MV-4-11 (cell line): ENCODE data around the gene TENM3.
"Not testable (repeated sequence)": the region's sequence is repeated elsewhere in the genome, so short reads cannot be mapped to it uniquely, and the experiment has no call there.

Experiments used
- DNase-seq: peaks from one replicate; lab custom pipeline; 2025; lab: John Stamatoyannopoulos, UW

Gene TENM3

DNA sequence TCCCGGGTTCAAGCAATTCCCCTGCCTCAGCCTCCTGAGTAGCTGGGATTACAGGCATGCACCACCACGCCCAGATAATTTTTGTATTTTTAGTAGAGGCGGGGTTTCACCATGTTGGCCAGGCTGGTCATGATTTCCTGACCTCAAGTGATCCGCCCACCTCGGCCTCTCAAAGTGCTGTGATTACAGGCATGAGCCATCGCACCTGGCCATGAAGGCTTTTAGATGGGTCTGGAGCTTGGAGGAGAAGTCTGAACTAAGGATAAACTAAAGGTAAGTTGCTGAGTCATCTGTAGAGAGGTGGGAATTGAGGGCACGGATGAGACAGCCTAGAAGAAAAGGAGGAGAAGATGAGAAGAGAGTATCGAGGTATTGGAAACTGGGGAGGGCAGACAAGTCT, at the start of gene TENM3:
TENM3 (plus strand) TSS at position 199 of the 400 bp plus-strand sequence. CDS start 80,619 bp downstream, outside the sequence.
- DNase-seq, result not testable (repeated sequence)

GRCh38 chr4:182194091-182194824, 48.9 kb upstream of the TENM3 start:
- DNase-seq, result no peak

- no peak for DNase-seq
Measured at GRCh38 chr4:182197611-182198010, 45.6 kb upstream of the TENM3 start.

DNA sequence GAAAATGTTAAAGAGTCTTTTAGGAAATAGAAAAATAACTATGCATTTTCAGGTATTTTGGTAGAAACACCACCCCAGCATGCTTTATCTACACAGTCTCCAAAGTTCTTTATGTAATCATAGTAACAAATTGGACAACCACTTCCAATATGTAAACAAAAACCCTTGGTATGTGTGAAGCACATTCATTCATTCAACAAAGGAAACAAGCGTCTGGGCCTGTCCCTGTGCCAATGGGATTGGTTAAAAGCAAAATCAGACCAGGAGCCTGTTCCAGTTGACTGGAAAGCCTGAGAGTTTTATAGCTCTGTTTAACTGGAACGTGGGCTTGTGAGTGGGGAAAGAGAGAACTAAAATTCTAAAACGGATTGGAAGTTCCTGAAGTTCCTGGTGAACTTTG, 41.3 kb upstream of the TENM3 start:
- DNase-seq, result no peak

DNA sequence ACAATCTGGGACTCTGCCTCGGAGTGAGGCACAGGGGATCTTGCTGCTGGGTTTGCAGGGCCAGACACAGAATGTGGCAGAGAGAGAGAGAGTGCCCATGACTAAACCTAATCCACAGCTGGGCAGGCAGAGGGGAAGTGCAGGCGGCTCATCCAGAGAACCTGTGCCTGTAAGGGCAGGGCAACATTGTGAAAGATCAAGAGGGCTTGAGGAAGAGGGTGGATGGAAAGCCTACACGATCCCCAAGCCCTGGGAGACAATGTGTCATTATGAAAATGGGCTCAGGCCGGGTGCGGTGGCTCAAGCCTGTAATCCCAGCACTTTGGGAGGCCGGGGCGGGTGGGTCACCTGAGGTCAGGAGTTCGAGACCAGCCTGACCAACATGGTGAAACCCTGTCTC, 40.6 kb upstream of the TENM3 start:
- no peak for DNase-seq

GRCh38 chr4:182203872-182204411, 39.3 kb upstream of the TENM3 start:
- no peak for DNase-seq

DNA sequence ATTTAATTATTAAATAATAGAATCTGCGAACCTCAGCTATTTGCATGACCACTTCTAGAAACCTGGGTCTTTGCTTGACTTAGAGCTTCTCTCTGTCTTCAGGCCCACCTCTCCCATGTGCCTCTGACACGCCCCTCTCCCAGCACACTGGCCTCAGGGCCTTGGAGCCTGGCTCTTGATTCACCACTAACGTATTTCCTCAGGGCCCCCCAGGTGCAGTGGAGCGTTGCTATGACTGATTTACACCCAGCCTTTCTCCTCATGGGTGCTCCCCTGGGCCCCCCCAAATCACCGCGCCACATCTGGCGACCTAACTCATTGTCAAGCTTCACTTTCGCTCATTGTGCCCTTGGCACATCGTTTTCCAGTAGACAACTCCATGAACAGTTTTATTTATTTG, 37.9 kb upstream of the TENM3 start:
- no peak for DNase-seq

- no peak for DNase-seq
Measured at GRCh38 chr4:182206266-182206665, 36.9 kb upstream of the TENM3 start.

GRCh38 chr4:182206916-182207315, 36.3 kb upstream of the TENM3 start:
- DNase-seq, result no peak

DNA sequence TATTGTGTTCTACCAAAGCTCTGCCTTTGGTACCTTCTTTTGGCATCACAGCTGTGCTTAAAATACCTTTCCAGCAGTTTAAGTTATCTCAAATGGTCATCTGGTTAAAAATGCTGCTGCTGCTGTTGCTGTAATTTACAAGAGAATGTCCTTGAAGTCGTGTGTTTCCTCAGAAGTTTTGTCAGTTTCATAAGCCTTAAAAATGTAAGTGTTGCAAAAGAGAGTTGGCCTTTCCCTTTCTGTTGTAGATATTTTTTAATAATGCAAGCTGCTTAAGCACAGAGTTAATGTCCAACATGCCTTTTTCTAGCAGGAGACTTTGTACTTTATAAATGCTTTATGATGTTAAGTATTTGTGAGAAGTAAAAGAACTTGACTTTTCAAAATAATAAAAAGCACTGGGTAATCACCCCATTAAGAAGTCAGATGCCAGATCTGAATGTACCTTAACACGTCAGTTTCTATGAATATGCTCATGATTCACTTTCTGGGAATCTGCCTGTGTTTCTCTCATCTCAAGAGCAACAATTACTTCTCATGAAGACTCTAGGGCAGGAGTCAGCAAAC, 35.3 kb upstream of the TENM3 start:
- no peak for DNase-seq

GRCh38 chr4:182208526-182209050, 34.6 kb upstream of the TENM3 start:
- DNase-seq, result no peak

- no peak for DNase-seq
Measured at GRCh38 chr4:182212211-182212761, 30.9 kb upstream of the TENM3 start.

GRCh38 chr4:182213004-182213403, 30.2 kb upstream of the TENM3 start:
- no peak for DNase-seq

GRCh38 chr4:182215148-182215547, 28.1 kb upstream of the TENM3 start:
- no peak for DNase-seq

DNA sequence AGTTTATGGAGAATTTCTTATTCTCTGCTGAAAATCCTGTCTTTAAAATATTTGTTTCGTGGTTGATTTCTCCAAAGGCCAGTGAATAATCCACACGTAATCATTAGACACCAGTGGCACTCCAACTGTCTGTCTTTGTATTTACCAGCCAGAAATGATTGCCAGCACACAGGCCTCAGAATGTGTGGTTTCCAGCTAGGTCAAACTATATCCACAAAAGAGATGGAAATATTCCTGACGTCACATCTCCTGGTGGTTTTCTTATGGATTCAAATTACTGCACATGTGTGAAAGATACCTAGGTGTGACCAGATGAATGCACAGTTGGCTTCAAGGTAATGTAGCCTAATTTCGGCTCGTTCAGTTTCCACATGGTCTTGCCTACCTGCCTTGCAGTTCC, 27.2 kb upstream of the TENM3 start:
- DNase-seq, result no peak

- no peak for DNase-seq
Measured at GRCh38 chr4:182219411-182220056, 23.7 kb upstream of the TENM3 start.

DNA sequence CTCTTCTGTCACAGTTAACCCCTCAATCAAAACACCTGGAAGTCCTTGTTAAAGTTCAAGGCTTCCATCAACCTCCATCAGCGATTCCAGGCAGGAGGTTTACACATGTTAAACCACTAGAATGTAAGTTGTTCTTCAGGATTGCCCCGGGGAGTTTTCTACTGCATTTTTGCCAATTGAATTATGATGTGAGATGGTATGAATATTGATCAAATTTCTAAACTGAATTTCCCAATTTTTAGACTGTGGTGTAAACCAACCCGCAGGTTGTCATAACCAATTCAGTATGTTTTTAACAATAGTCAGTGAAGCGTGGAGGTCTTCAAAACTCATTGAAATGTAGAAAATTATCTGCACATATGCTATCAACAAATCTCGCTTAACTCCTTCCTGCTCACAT, 21.2 kb upstream of the TENM3 start:
- DNase-seq, result no peak

- DNase-seq, result no peak
Measured at GRCh38 chr4:182222766-182223165, 20.4 kb upstream of the TENM3 start.

DNA sequence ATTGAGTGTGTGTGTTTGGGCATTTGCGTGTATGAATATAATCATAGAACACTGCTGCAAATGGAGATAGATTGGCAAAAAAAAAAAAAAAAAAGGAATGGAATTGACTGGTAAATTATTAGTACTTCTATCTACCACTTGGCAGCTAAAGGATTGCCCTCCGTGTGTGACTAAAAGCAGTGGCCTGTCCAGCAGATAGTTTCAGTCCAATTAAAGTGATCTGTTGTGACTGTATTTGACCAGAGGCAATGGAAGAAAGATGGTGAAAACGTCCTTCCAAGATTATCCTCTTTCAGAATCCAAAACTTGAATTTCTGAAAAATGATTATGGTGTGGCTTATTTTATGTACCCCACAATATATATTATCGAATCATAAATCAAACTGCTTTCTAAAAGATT, 19.5 kb upstream of the TENM3 start:
- no peak for DNase-seq

DNA sequence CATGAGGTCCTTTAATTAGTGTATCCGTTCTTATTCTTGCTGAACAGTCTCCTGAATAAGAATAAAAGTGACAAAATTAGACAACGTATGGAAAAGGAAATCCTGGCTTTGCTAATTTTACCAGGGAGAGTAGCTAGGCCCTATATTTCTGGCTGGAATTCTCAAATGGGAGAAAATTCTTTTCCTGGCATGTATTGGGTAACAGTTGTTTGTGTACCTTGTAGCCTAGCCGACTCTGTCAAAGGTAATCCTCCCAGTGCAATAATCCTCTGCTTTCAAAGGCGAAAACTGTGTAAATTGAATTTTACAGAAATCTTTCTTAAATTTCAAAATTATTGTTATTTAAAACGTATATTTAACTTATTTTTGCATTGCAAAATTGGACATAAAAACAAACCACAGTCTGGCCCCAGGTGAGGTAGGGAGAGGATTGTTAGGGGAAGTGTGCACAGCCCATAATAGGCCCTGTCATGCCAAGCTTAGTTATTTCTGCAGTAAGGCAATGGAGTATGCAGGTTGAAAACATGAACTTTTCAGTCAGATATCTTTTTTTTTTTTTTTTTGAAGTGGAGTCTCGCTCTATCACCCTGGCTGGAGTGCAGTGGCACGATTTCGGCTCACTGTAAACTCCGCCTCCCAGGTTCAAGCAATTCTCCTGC, 18.9 kb upstream of the TENM3 start:
- no peak for DNase-seq

- DNase-seq, result no peak
Measured at GRCh38 chr4:182225257-182225852, 17.8 kb upstream of the TENM3 start.

DNA sequence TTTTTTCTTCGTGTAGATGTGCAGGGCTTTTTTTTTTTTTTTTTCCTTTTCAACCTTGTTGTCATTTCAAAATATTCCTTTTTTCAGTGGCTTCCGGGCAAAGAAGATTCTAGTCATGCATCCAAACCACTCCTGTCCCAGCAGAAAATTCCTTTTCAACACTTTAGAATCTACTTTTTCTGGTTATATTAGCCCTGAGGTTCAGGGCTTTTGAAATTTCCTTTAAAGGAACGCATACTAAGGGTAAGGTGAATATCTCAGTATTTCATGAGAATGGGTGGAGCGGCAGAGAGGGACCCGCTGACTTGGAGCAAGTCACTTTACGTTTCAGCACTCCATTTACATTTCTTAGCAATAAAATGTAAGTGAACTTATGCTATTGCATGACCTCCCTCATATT, 15.6 kb upstream of the TENM3 start:
- no peak for DNase-seq
